ENCODE measurements around the gene MS4A15. TPM values are rescaled to one million over a fixed set of nuclear protein-coding genes. Genes with fewer than 3 reads are reported as not detected.

The MS4A15 gene
- total and polyA plus RNA-seq, 2 experiments from 2014 or later, result not detected

- Histone ChIP-seq H3K9me2 (ENCODE audit: insufficient read depth) (no peaks in the 10 kb centered on the region), H3K4me3 (no peak overlapping the region), H3K9ac (no peak overlapping the region), H3K36me3 (ENCODE audit: low read depth) (no peaks in the 10 kb centered on the region), H2AFZ (no peak overlapping the region), H3K79me2 (ENCODE audit: insufficient read depth) (no peaks in the 10 kb centered on the region), H3K4me1 (ENCODE audit: insufficient read depth) (no peaks in the 10 kb centered on the region), H3F3A (ENCODE audit: insufficient read depth) (no peaks in the 10 kb centered on the region), H3K9me3 (ENCODE audit: low read depth) (no peaks in the 10 kb centered on the region), H4K20me1 (ENCODE audit: insufficient read depth) (no peaks in the 10 kb centered on the region), H3K4me2 (ENCODE audit: unreplicated experiment) (no peak overlapping the region), H3K27me3 (replicated peaks; ENCODE audit: insufficient read depth) (peaks cover 3% of the 10 kb centered on the region; the same call in 1 of the 2 replicates), H3K27ac (no peak overlapping the region)
- no peak for DNase-seq
- in situ Hi-C loops (cut with MboI), result no loop called here
- no peak for TF ChIP-seq EZH2phosphoT487 (IDR thresholded peaks at IDR 0.05; ENCODE audit: insufficient read depth, low read depth)
- no peak for TF ChIP-seq EZH2 (IDR thresholded peaks at IDR 0.05; ENCODE audit: insufficient read depth, poor library complexity, severe bottlenecking)
These were observed 16.1 kb upstream of the MS4A15 start for GRCh38 chr11:60740573-60740972.

GRCh38 chr11:60741421-60741820 is 15.2 kb upstream of the MS4A15 start:
- Histone ChIP-seq H3K9ac (no peak overlapping the region), H3K4me1 (ENCODE audit: insufficient read depth) (no peaks in the 10 kb centered on the region), H4K20me1 (ENCODE audit: insufficient read depth) (no peaks in the 10 kb centered on the region), H3F3A (ENCODE audit: insufficient read depth) (no peaks in the 10 kb centered on the region), H2AFZ (no peak overlapping the region), H3K4me3 (no peak overlapping the region), H3K27me3 (replicated peaks; ENCODE audit: insufficient read depth) (peaks cover 3% of the 10 kb centered on the region; the same call in 1 of the 2 replicates), H3K4me2 (ENCODE audit: unreplicated experiment) (no peak overlapping the region), H3K27ac (no peak overlapping the region), H3K36me3 (ENCODE audit: low read depth) (no peaks in the 10 kb centered on the region), H3K79me2 (ENCODE audit: insufficient read depth) (no peaks in the 10 kb centered on the region), H3K9me2 (ENCODE audit: insufficient read depth) (no peaks in the 10 kb centered on the region), H3K9me3 (ENCODE audit: low read depth) (no peaks in the 10 kb centered on the region)
- in situ Hi-C loops (cut with MboI), result no loop called here
- 7 to 19% methylated on average over 3 of the region's 3 CpGs for WGBS, 2 experiments (ENCODE audit: low coverage in 1 of 2, low lambda C conversion rate in 2 of 2, missing lambda C conversion rate in 2 of 2)
- TF ChIP-seq EZH2phosphoT487 (IDR thresholded peaks at IDR 0.05; ENCODE audit: insufficient read depth, low read depth), result no peak
- no peak for TF ChIP-seq EZH2 (IDR thresholded peaks at IDR 0.05; ENCODE audit: insufficient read depth, poor library complexity, severe bottlenecking)
- no peak for DNase-seq

GRCh38 chr11:60743058-60743457 is 13.6 kb upstream of the MS4A15 start:
- Histone ChIP-seq H3K9me2 (ENCODE audit: insufficient read depth) (no peaks in the 10 kb centered on the region), H3K27ac (no peak overlapping the region), H3K36me3 (ENCODE audit: low read depth) (no peaks in the 10 kb centered on the region), H3K9ac (no peak overlapping the region), H3K79me2 (ENCODE audit: insufficient read depth) (no peaks in the 10 kb centered on the region), H3K4me2 (ENCODE audit: unreplicated experiment) (no peak overlapping the region), H3K4me3 (no peak overlapping the region), H3K27me3 (replicated peaks; ENCODE audit: insufficient read depth) (no peaks in the 10 kb centered on the region; the same call in 1 of the 2 replicates), H3F3A (ENCODE audit: insufficient read depth) (no peaks in the 10 kb centered on the region), H2AFZ (no peak overlapping the region), H3K4me1 (ENCODE audit: insufficient read depth) (no peaks in the 10 kb centered on the region), H3K9me3 (ENCODE audit: low read depth) (no peaks in the 10 kb centered on the region), H4K20me1 (ENCODE audit: insufficient read depth) (no peaks in the 10 kb centered on the region)
- DNase-seq, result no peak
- WGBS, 2 experiments (ENCODE audit: low coverage in 1 of 2, low lambda C conversion rate in 2 of 2, missing lambda C conversion rate in 2 of 2), result 17 to 36% methylated on average over 1 of the region's 1 CpG
- TF ChIP-seq EZH2 (IDR thresholded peaks at IDR 0.05; ENCODE audit: insufficient read depth, poor library complexity, severe bottlenecking) (no peak), EZH2phosphoT487 (IDR thresholded peaks at IDR 0.05; ENCODE audit: insufficient read depth, low read depth) (no peak)
- in situ Hi-C loops (cut with MboI), result no loop called here

GRCh38 chr11:60744114-60744513 is 12.6 kb upstream of the MS4A15 start:
- no peaks in the 10 kb centered on the region for H3K79me2 ChIP-seq (ENCODE audit: insufficient read depth)
- no peaks in the 10 kb centered on the region for H3K4me1 ChIP-seq (ENCODE audit: insufficient read depth)
- no peaks in the 10 kb centered on the region for H4K20me1 ChIP-seq (ENCODE audit: insufficient read depth)
- in situ Hi-C loops (cut with MboI), result no loop called here
- no peak overlapping the region for H3K9ac ChIP-seq
- no peak for DNase-seq
- H3K27ac ChIP-seq, result no peak overlapping the region
- H3K36me3 ChIP-seq (ENCODE audit: low read depth), result no peaks in the 10 kb centered on the region
- H3F3A ChIP-seq (ENCODE audit: insufficient read depth), result no peaks in the 10 kb centered on the region
- no peak overlapping the region for H3K4me2 ChIP-seq (ENCODE audit: unreplicated experiment)
- H2AFZ ChIP-seq, result no peak overlapping the region
- H3K9me3 ChIP-seq (ENCODE audit: low read depth), result no peaks in the 10 kb centered on the region
- WGBS, 2 experiments (ENCODE audit: low coverage in 1 of 2, low lambda C conversion rate in 2 of 2, missing lambda C conversion rate in 2 of 2), result 29 to 33% methylated on average over 5 of the region's 5 CpGs
- no peak overlapping the region for H3K4me3 ChIP-seq
- TF ChIP-seq EZH2phosphoT487 (IDR thresholded peaks at IDR 0.05; ENCODE audit: insufficient read depth, low read depth) (no peak), EZH2 (IDR thresholded peaks at IDR 0.05; ENCODE audit: insufficient read depth, poor library complexity, severe bottlenecking) (no peak)
- no peaks in the 10 kb centered on the region for H3K9me2 ChIP-seq (ENCODE audit: insufficient read depth)
- H3K27me3 ChIP-seq (replicated peaks; ENCODE audit: insufficient read depth), result no peaks in the 10 kb centered on the region; the same call in 1 of the 2 replicates

GRCh38 chr11:60747359-60747873 is 9.3 kb upstream of the MS4A15 start:
- H3K36me3 ChIP-seq (ENCODE audit: low read depth), result no peaks in the 10 kb centered on the region
- peaks cover 4% of the 10 kb centered on the region; the same call in 1 of the 2 replicates for H3K27me3 ChIP-seq (replicated peaks; ENCODE audit: insufficient read depth)
- no peak overlapping the region for H3K4me3 ChIP-seq
- no peaks in the 10 kb centered on the region for H3K79me2 ChIP-seq (ENCODE audit: insufficient read depth)
- no peaks in the 10 kb centered on the region for H3K4me1 ChIP-seq (ENCODE audit: insufficient read depth)
- no peaks in the 10 kb centered on the region for H4K20me1 ChIP-seq (ENCODE audit: insufficient read depth)
- 52% methylated on average over 14 of the region's 14 CpGs for WGBS, 2 experiments (ENCODE audit: low coverage in 1 of 2, low lambda C conversion rate in 2 of 2, missing lambda C conversion rate in 2 of 2)
- H3K9ac ChIP-seq, result no peak overlapping the region
- no peak for TF ChIP-seq EZH2phosphoT487 (IDR thresholded peaks at IDR 0.05; ENCODE audit: insufficient read depth, low read depth)
- no peak for TF ChIP-seq EZH2 (IDR thresholded peaks at IDR 0.05; ENCODE audit: insufficient read depth, poor library complexity, severe bottlenecking)
- H3K4me2 ChIP-seq (ENCODE audit: unreplicated experiment), result no peak overlapping the region
- in situ Hi-C loops (cut with MboI), result no loop called here
- no peak for DNase-seq
- no peak overlapping the region for H2AFZ ChIP-seq
- no peaks in the 10 kb centered on the region for H3K9me2 ChIP-seq (ENCODE audit: insufficient read depth)
- no peaks in the 10 kb centered on the region for H3K9me3 ChIP-seq (ENCODE audit: low read depth)
- H3F3A ChIP-seq (ENCODE audit: insufficient read depth), result no peaks in the 10 kb centered on the region
- no peak overlapping the region for H3K27ac ChIP-seq
